GM19023 (cell line): ENCODE results near the gene TRIM49D2.
"Not testable (repeated sequence)": the region's sequence is repeated elsewhere in the genome, so short reads cannot be mapped to it uniquely, and the experiment has no call there.

Experiments
- ATAC-seq: cut with Tn5 transposase; IDR thresholded peaks from one replicate; pipeline ENCODE4 v1.9.1; 2021; ENCODE audit warnings: mild to moderate bottlenecking, moderate library complexity; ENCODE audit not compliant: unreplicated experiment

The TRIM49D2 gene

GRCh38 chr11:89923764-89924163 is at the start of gene TRIM49D2:
Gene TRIM49D2 (plus strand): TSS chr11:89924064. CDS start chr11:89926762, 2,698 bp downstream.
- ATAC-seq, result not testable (repeated sequence)

GRCh38 chr11:89877511-89877910 is 46.4 kb upstream of the TRIM49D2 start:
- ATAC-seq, result not testable (repeated sequence)

GRCh38 chr11:89893245-89893644 is 30.6 kb upstream of the TRIM49D2 start:
- not testable (repeated sequence) for ATAC-seq

GRCh38 chr11:89900809-89901208 is 23.1 kb upstream of the TRIM49D2 start:
- ATAC-seq, result not testable (repeated sequence)

- ATAC-seq, result no peak
Observed at GRCh38 chr11:89922195-89922660, 1.6 kb upstream of the TRIM49D2 start, which contains the start of gene TRIM49D1. Gene TRIM49D1 (minus strand): TSS chr11:89922245. CDS start chr11:89917710, 4,535 bp downstream.

- ATAC-seq, result not testable (repeated sequence)
Observed at GRCh38 chr11:89960833-89961232, 37.0 kb downstream of the TRIM49D2 start.

- ATAC-seq, result not testable (repeated sequence)
Observed at GRCh38 chr11:89965737-89966136, 41.9 kb downstream of the TRIM49D2 start, which contains the start of gene TRIM64. Gene TRIM64 (plus strand): TSS chr11:89966037. CDS start chr11:89968504, 2,467 bp downstream.
